Measurements from ENCODE around the gene GPR142.

GPR142 gene, protein sequence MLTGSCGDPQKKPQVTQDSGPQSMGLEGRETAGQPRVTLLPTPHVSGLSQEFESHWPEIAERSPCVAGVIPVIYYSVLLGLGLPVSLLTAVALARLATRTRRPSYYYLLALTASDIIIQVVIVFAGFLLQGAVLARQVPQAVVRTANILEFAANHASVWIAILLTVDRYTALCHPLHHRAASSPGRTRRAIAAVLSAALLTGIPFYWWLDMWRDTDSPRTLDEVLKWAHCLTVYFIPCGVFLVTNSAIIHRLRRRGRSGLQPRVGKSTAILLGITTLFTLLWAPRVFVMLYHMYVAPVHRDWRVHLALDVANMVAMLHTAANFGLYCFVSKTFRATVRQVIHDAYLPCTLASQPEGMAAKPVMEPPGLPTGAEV

DNA sequence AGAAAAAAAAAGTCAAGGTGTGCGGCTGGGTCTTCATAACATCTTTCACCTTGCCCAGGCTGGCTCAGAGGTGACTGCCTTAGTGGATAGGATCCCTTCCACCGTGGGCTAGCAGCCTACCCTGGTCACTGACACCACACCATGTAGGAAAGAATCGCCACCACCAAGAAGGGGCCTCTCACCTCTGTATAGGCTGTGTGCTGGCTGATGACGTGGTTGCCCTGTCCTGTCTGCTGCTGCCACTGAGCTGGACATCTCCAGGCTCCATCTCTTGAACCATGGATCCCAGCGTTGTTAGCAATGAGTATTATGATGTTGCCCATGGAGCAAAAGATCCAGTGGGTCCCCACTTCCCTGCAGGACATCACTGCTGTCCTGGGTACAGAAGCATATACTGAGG is at the start of gene GPR142:
Gene GPR142 (plus strand): TSS at position 301 of the 400 bp plus-strand sequence. CDS start 2,035 bp downstream, outside the sequence.
- no peak for DNase-seq (ENCODE audit: low read depth)

DNA sequence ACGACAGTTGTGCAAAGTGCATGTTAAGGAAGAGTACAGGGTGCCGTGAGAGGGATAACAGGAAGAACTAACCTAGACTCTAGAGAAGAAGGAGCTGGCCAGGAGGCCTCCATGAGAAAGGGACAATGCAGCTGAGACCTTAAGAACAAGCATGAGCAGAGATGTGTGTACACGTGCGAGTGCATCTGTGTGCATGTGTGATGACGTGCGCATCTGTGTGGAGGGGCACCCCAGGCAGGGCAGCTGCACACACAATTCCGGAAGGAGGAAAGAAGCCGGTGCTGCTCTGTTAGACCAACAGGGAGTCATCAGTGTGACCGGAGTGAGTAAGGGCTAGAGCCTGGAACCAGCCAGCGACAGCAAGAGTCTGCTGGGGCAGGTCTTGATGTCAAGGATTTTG is 48.9 kb upstream of the GPR142 start:
- no peak for DNase-seq (ENCODE audit: low read depth)

DNA sequence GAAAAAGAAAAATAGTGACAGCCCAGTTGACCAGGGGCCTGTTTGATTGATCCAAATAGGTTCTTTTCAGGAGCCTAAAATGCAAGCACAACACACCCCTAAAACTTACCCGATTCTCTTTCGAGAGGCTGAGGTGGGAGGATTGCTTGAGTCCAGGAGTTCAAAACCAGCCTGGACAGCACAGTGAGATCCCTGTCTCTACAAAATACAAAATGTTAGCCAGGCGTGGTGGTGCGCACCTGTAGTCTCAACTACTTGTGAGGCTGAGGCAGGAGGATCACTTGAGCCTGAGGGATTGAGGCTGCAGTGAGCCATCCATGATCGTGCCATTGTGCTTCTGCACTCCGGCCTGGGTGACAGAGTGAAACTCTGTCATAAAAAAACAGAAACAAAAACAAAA is 42.8 kb upstream of the GPR142 start:
- no peak for DNase-seq (ENCODE audit: low read depth)

DNA sequence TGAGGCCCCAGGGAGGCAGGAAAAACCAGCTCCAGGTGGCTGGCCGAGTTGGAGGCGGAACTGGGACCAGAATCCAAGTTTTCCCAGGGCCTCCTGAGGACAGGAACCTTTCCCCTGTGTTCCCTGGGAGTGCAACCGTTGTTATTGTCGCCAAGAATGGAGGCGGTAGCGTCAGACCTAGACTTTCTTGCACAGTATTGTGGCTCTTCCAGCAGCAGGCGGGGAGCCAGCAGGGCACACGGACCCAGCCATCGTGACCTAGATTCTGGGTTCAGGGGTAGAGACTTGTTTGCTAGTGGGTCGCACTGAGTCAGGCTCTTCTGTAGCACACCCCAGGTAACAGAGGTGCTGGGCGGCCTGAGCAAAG is 41.9 kb upstream of the GPR142 start:
- DNase-seq (ENCODE audit: low read depth) = no peak

DNA sequence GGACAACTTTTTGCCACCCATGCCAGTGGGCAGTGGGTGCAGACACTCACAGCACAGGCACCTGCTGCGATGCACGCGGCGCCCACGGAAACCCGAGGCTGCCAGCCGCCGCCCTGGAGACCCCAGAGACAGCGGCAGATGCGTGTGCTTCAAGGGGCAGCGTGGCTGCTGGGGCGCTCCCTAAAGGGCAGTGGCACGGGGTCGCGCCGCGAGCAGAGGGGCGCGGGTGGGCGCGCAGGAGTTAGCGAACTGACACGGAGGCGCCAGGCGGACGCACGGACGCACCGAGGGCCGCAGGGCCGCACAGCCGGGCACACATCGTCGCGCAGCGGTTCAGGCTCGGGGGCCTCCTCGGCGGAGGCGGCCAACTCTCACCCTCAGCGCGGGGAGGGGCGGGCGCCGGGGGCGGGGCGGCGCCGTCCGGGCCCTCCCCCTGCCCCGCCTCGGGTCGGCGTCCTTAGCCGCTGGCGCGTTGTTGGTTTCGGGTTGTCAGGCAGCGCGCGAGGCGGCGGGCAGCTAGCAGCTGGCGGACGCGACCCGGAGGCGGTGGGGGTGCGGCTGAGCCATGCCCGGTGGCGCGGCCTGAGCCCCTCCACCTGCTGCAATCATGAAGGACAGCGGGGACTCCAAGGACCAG is 41.4 kb upstream of the GPR142 start, which contains the start of gene KIF19:
Gene KIF19 (plus strand): TSS at position 484 of the 637 bp plus-strand sequence. CDS start 124 bp downstream, at position 608.
- DNase-seq (ENCODE audit: low read depth) = no peak

DNA sequence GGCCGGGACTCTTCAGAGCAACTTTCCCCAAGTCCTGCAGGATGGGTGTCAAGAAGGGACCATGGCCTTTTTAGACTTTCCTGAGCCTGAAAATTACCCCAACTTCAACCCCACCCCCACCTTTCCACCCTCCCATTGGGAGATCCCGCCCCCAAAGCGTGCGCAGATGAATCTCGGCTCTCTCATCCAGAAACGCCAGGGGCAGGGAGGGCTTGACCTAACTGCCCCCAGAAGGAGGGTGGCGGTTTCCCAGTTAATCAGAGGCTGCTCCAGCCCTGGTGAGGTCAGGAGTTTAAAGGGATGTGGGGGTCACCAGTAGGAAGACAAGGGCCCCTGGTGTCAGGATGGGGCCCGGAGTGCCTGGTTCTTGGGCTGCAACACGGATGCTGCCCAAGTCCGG is 40.8 kb upstream of the GPR142 start:
- DNase-seq (ENCODE audit: low read depth) = no peak

DNA sequence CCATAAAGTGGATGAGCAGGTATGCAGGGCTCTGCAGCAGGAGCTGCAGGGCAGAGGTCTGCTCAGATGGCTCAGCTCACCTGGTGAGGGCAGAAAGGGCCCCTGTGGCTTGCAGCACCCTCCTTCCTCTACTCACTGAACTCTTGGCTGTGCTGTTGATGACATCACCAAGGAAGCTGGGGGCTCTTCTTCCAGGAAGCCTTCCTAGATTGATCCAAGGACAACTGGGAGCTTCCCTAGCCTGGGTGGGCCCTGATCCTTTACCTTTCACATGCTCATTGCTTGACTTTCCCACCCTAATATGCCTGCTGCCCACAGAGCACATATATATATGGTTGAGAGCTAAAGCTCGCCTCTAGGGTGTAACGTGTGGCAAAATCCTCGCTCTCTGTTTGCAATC is 38.8 kb upstream of the GPR142 start:
- no peak for DNase-seq (ENCODE audit: low read depth)

DNA sequence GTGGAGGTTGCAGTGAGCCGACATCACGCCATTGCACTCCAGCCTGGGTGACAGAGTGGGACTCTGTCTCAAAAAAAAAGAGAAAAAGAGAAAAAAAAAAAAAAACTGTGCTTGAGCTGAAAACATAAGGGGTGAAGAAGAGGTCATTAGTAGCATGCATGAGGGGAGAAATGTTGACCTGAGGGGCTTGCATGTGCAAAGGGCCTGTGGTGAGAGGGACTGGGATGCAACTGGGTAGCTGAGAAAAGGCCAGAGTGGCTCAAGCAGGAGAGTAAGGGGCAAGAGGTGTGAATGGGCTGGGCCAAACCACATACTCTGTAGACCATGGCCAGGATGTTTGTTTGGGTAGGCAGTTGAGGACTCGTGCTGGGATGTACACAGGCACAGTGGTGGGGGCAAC is 37.9 kb upstream of the GPR142 start:
- DNase-seq (ENCODE audit: low read depth) = no peak

DNA sequence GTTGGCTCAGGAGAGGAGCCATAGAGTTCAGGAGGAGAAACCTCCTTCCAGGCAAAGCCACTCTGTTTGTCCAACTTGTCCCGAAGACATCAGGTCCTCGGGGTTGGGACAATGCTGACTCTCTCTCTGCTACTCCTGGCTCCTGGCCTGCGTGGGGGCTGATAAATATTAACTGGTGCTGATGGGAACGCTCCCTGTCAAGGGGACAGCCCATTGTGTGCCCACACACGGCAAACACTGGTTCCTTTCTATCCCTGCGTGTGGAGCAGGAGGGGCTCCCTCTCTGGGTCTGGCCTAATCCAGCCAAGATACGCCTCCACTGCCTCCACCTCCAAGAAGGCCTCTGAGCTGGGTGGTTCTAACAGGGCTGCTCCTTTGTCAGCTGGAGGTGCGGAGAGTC is 36.9 kb upstream of the GPR142 start:
- no peak for DNase-seq (ENCODE audit: low read depth)

DNA sequence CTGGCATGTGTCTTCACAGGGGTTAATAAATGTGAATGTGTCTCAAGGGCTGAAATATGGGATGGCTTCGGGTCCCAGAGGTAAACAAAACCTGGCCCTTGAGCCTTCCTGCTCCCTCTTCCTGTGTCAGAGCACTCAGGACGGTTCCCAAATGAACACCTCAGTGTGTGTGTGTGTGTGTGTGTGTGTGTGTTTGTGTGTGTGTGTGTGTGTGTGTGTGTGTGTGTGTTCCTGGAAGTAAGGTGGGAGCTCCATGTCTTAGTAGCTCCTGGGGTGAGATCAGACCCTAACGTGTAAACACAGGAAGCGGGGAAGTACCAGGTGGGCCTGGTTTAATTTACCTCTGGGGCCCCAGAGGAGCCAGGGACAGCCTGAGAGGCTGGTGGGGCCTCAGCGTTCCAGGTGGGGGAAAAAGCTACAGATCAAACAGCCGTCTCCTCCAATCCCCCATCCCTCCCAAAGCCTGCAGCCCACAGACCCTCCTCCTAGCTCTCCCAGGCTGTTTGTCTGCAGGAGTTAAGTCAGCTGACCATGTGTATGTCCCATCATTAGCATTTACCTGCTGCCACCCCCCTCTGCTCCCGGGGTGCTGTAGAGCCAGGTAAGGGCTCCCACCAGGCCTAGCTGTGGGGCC is 35.2 kb upstream of the GPR142 start:
- no peak for DNase-seq (ENCODE audit: low read depth)

DNA sequence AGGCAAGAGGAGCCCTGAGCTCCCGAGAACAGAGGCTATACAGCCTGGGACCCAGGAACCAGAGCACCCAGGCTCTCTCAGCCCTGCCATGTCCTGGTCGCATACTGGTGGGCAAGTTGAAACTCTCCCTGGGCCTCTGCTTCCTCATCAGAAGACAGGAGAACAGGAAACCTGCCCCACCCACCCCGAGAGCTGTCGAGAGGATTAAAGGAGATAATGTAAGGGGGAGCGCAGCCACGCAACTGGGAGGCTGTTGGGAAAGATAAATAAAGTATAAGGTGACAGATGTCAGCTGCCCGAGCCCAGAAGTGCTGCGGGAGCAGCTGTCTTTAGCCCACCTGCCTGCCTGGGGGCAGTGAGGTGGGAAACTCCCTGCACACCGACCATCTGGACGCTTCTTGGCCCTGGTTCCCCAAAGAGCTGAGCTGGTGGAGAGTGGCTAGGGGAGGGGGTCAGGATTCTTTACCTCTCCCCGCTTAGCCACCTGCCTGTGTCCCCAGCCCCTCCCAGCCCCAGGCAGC is 34.5 kb upstream of the GPR142 start:
- no peak for DNase-seq (ENCODE audit: low read depth)

DNA sequence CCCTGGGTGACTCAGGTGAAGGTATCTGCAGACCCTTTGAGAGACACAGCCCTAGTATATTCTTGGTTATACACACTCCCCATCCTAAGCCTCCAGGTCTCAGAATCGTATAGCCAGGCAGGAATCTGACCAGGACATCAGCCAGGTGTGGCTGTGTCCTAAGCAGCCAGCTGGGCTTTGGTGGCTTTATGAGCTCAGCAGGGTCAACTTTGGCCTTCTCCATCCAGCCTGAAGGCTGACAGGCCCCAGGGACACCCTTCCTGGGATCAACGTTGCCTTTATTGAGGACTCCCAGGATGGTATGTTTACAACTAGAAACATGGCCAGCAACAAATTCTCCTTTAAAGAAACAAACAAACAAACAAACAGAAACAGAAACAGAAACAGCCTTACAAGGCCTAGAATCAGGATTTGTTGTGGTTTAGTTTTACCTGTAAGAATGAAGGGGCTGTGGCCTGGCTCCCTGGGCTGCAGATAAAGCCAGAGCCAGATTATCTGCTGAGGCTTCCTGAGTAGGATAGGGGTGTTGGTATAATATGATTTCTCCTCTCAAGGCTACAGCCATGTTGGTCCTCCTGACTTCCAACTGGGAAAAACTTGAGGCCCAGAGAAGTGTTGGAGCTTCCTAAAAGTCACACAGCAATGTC is 32.8 kb upstream of the GPR142 start:
- no peak for DNase-seq (ENCODE audit: low read depth)

DNA sequence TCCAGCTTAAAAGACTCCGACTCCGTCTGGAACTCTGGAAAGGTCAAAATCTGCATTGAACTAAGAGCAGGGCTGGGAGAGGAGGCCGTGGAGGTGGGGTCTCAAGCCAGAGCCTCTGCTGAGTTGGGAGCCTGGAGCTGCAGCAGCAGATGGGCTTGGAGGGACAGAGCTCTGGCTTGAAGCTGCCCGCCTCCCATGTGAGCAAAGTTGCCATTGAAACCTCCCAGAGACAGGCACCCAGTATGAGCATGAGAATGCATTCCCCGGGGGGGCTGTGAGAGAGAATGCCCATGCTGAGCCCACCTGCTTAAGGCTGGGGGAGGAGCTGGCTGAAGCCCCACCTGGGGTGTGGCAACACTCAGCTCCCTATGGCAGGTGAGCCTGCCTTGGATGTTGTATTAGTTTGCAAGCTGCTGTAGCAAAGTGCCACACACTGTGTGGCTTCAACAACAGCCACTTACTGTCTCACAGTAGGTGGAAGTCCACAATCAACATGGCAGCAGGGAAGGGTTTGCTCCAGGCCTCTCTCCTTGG is 31.7 kb upstream of the GPR142 start:
- DNase-seq (ENCODE audit: low read depth) = no peak

DNA sequence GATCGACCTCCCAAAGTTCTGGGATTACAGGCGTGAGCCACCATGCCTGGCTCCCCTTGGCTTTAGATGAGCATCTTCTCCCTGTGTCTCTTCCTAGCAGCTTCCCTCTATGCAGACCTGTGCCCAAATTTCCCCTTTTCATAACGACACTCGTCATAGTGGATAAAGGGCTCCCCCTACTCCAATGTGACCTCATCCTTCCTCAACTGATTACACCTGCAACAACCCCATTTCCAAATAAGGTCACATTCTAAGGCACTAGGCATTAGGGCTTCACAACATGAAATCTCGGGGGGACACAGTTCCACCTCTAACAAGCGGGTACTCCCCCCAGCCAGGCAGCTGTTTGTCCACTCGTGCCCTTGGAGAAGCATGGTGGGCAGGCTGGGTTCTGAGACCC is 31.0 kb upstream of the GPR142 start:
- no peak for DNase-seq (ENCODE audit: low read depth)

DNA sequence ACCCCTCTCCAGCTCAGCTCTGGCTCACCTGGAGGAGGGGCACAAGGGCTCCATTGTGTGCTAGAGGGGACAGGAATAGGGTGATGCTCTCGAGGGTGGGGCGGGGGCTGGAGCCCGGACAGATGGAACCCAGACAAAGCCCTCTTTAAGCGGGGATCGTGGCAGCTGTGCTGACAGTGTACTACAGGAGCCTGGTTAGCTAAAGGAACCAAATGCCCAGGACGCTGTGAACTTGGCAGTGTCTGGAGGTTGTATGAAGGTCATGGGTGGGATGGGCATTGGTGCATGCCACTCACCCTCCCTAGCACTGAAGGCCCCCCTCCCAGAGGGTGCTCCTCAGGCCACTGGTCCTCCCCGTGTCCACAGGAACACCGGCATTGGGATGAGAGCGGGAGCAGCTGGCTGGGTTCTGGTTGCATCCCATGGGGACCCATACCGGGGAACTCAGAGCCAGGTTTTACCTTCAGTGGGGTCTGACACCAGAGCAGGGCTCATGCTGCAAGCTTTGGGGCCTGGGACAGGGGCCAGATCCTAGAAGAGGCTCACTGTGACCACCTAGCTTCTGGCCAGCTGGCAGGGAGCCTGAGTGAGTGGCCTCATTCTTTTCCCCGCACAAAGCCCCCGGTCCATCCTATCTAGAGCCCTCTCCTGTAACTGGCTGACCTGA is 29.3 kb upstream of the GPR142 start:
- DNase-seq (ENCODE audit: low read depth) = no peak

DNA sequence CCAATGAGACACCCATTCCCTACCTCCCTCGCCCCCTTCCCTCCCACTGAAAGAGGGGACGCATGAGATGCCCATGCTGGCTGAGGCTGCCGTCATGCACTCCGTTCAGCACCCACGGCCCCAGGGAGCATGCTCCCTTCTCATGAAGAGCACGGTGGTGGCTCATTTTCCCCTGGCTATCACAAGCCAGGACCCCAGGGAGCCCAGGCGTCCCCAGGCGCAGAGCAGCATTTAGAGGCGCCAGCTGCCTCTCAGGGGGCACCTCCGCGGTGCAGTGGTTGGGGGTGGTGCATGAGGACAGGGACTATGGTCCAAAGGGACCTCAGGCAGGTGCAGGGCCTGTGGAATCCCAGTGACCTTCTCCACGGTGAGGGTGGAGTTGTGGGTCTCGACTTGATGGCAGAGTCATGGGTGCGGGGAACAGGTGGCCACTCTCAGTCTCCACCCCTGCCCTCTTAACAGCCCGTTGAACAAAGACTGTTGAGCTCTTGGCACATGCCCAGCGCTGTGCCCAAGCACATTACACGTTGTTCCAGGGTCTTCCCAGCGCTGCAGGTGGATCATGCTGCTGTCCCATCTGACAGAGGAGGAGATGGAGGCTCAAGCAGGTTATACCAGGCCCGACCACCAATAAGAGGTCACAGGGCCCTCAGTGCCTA is 27.6 kb upstream of the GPR142 start:
- no peak for DNase-seq (ENCODE audit: low read depth)

DNA sequence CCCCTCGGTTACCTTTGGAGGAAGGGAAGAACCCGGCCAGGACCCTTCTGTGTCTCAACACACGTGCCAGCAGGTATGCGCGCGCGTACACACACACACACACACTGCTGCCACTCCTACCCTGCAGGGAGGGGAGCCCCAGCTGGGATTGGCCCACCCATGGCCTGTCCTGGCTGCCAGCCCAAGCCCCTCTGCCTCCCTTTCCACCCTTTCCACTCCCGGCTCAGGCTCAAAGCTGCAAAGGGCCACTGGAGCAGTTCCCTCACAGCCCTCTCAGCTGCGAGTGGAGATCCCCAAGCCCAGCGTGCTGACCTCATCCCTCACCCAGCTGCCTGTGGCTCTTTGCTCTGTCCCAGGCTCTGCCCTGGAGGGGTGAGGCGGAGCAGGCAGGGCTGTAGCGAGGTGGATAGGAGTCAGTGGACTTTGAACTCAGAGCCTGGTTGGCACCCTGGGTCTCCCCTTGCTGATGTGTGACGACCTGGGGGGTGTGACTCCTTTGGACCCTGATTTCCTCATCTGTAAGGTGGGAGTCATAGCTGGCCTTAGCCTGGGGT is 26.8 kb upstream of the GPR142 start:
- no peak for DNase-seq (ENCODE audit: low read depth)

DNA sequence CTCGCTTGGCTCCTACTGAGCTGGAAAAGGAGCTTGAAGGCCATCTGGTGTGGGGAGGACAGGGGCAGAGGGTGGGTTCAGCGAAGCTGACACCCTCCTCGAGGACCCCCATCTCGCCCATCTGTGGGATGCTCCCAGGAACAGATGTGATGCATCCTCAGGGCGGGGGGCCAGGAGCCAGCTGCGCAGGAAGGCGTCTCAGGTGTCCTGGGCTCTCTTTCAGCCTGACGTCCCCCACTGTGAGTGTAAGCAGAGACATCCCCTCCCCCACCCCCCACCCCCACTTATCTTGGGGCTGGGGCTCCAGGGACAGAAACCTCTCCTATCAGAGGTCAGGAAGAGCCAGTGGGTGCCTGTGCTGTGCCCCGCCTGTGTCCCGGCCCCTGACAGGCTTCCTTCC is 25.1 kb upstream of the GPR142 start:
- no peak for DNase-seq (ENCODE audit: low read depth)

DNA sequence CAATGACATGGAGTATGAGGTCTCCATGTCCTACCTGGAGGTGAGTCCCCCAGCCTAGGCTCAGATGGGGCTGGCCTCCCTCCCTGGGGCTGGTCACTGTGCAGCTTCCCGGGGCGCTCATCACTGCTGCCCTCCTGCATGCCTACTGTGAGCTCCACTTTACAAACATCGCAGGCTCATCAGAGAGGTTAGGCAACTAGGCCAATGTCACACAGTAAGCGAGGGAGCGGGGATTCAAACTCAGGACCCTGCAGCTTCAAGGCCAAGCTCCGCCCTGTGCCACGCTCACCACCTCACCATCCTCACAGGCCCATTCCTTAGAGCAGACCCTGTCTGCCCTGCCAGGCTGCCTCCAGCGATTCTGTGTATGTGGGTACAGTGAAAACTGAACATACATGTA is 24.2 kb upstream of the GPR142 start:
- DNase-seq (ENCODE audit: low read depth) = no peak

DNA sequence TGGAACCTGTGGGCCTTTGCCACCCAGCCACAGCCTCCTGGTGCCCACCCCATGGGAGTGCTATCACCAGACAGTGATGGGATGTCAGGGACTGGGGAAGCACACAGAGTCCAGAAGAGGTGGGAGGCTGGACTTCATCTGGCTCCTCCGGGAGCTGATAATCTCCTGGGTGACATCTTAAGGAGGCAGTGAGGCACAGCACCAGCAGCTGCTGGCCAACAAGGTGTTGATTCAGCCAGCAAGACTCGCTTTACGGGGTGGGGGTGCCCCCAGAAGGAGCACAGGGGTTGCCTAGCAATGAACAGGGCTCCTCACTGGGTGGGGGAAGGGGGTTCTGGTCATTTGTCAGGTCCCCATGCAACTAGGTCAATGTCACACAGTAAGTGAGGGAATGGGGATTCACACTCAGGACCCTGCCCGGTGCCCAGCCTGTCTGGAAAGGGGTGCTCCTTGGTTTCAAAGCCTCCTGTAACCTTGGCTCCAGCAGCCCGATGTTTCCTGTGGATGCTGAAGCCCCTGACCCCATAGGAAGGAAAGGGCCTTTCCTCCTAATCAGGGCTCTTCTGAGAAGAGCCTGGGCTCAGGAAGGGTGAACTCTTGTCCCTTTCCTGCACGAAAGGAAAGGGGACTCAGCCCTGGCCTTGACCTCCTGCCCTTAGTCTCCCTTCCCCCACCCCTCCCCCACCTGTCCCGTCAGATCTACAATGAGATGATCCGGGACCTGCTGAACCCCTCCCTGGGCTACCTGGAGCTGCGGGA is 23.6 kb upstream of the GPR142 start:
- DNase-seq (ENCODE audit: low read depth) = no peak

All from ELR (cell line).